HG02943 (cell line): ENCODE results near the gene NGLY1.

Experiments used
- ATAC-seq: cut with Tn5 transposase; IDR thresholded peaks from one replicate; pipeline ENCODE4 v1.9.1; 2021; ENCODE audit warnings: mild to moderate bottlenecking, low read depth, moderate library complexity; ENCODE audit not compliant: unreplicated experiment

Gene NGLY1

GRCh38 chr3:25673738-25674298 lies 109.4 kb downstream of the NGLY1 start:
- ATAC-seq = no peak
